Endothelial cell (in vitro differentiated cells): ENCODE data around the gene FGF14. TPM values are rescaled to one million over a fixed set of nuclear protein-coding genes. Genes with fewer than 3 reads are reported as not detected.
A peak's percentile ranks its signal among the peaks of the same experiment; 100 is the strongest.

Source experiments
- DNase-seq: peaks from one replicate; pipeline ENCODE4 v3.0.0; 2021; ENCODE audit warnings: low spot score
- H3K27ac Mint-ChIP-seq: one replicate; pipeline ENCODE4 v1.8.0; 2021; ENCODE audit warnings: mixed read lengths, inconsistent platforms; ENCODE audit not compliant: unreplicated experiment
- H3K27me3 Mint-ChIP-seq: one replicate; pipeline ENCODE4 v1.8.0; 2021; ENCODE audit warnings: mild to moderate bottlenecking, moderate library complexity, mixed read lengths, inconsistent platforms; ENCODE audit not compliant: unreplicated experiment
- H3K36me3 Mint-ChIP-seq: one replicate; pipeline ENCODE4 v1.8.0; 2021; ENCODE audit warnings: mild to moderate bottlenecking, low read depth, mixed read lengths, inconsistent platforms; ENCODE audit not compliant: unreplicated experiment
- H3K4me1 Mint-ChIP-seq: one replicate; pipeline ENCODE4 v1.8.0; 2021; ENCODE audit warnings: mild to moderate bottlenecking, mixed read lengths, inconsistent platforms; ENCODE audit not compliant: unreplicated experiment
- H3K4me3 Mint-ChIP-seq: one replicate; pipeline ENCODE4 v1.8.0; 2021; ENCODE audit warnings: mild to moderate bottlenecking, mixed read lengths, inconsistent platforms; ENCODE audit not compliant: unreplicated experiment
- H3K9me3 Mint-ChIP-seq: one replicate; pipeline ENCODE4 v1.8.0; 2021; ENCODE audit warnings: mixed read lengths, inconsistent platforms; ENCODE audit not compliant: unreplicated experiment
- CTCF ChIP-seq: fragments of 200-600 bp; sonication (generic); IDR thresholded peaks from one replicate; pipeline ENCODE4 v1.5.0; 2021; ENCODE audit warnings: antibody characterized with exemption; ENCODE audit not compliant: unreplicated experiment
- total RNA-seq: library from RNA; stranded (reverse); fragmentation: NEBNext Ultra II Directional; extraction: Animal tissue kit (Norgen Biotek cat#: 25700); gene quantifications from one replicate; pipeline ENCODE4 v1.2.1, GENCODE V29; 2021; ENCODE audit not compliant: unreplicated experiment

FGF14 gene
- total RNA-seq, 1 donor from 2014 or later = 0.13 TPM

GRCh38 chr13:102395939-102396338 lies 5.9 kb downstream of the FGF14 start:
- TF ChIP-seq CTCF = no peak
- H3K27ac Mint-ChIP-seq = no peak overlapping the region
- no peak for DNase-seq
- no peaks in the 10 kb centered on the region for H3K36me3 Mint-ChIP-seq
- H3K4me1 Mint-ChIP-seq = peaks cover 12% of the 10 kb centered on the region
- peaks cover 11% of the 10 kb centered on the region for H3K27me3 Mint-ChIP-seq
- no peaks in the 10 kb centered on the region for H3K9me3 Mint-ChIP-seq
- H3K4me3 Mint-ChIP-seq = no peak overlapping the region

- H3K4me3 Mint-ChIP-seq = peak overlapping the region; percentile 91
- H3K4me1 Mint-ChIP-seq = peaks cover 11% of the 10 kb centered on the region
- peak overlapping the region; percentile 88 for H3K27ac Mint-ChIP-seq
- no peak for TF ChIP-seq CTCF
- H3K36me3 Mint-ChIP-seq = no peaks in the 10 kb centered on the region
- peaks cover 8% of the 10 kb centered on the region for H3K27me3 Mint-ChIP-seq
- DNase-seq = no peak
- no peaks in the 10 kb centered on the region for H3K9me3 Mint-ChIP-seq
Measured at GRCh38 chr13:102395174-102395573, 6.7 kb downstream of the FGF14 start.

GRCh38 chr13:102394158-102395053 lies 7.4 kb downstream of the FGF14 start:
- Mint-ChIP-seq H3K4me1 (peaks cover 9% of the 10 kb centered on the region), H3K9me3 (no peaks in the 10 kb centered on the region), H3K27ac (peak overlapping the region; percentile 88), H3K36me3 (no peaks in the 10 kb centered on the region), H3K27me3 (peaks cover 5% of the 10 kb centered on the region), H3K4me3 (peak overlapping the region; percentile 91)
- no peak for TF ChIP-seq CTCF
- DNase-seq = peak; percentile 95

GRCh38 chr13:102392481-102393209 lies 9.2 kb downstream of the FGF14 start:
- H3K4me1 Mint-ChIP-seq = peaks cover 8% of the 10 kb centered on the region
- peaks cover 6% of the 10 kb centered on the region for H3K27me3 Mint-ChIP-seq
- H3K36me3 Mint-ChIP-seq = no peaks in the 10 kb centered on the region
- no peak overlapping the region for H3K4me3 Mint-ChIP-seq
- H3K9me3 Mint-ChIP-seq = no peaks in the 10 kb centered on the region
- no peak for DNase-seq
- no peak overlapping the region for H3K27ac Mint-ChIP-seq
- no peak for TF ChIP-seq CTCF

GRCh38 chr13:102386461-102386860 lies 15.4 kb downstream of the FGF14 start:
- no peak for TF ChIP-seq CTCF
- H3K9me3 Mint-ChIP-seq = no peaks in the 10 kb centered on the region
- no peak for DNase-seq
- H3K27me3 Mint-ChIP-seq = peaks cover 1% of the 10 kb centered on the region
- no peaks in the 10 kb centered on the region for H3K4me1 Mint-ChIP-seq
- no peaks in the 10 kb centered on the region for H3K36me3 Mint-ChIP-seq
- H3K4me3 Mint-ChIP-seq = no peak overlapping the region
- no peak overlapping the region for H3K27ac Mint-ChIP-seq
